Hepatocyte (in vitro differentiated cells): ENCODE data around the gene ACCSL. TPM values are rescaled to one million over a fixed set of nuclear protein-coding genes. Genes with fewer than 3 reads are reported as not detected.

Experiments used
- DNase-seq: peaks from one replicate; pipeline ENCODE4 v3.0.0-alpha.2; 2016; ENCODE audit warnings: low spot score
- H2AFZ ChIP-seq: fragments of 200-600 bp; sonication (generic); 2 replicates; pipeline ENCODE4 v1.6.0; 2016; ENCODE audit warnings: antibody characterized with exemption, mild to moderate bottlenecking
- H3K27ac ChIP-seq: fragments of 200-600 bp; sonication (generic); 2 replicates; pipeline ENCODE4 v1.5.1; 2016; ENCODE audit warnings: mild to moderate bottlenecking
- H3K27me3 ChIP-seq: fragments of 200-600 bp; sonication (generic); 2 replicates; pipeline ENCODE4 v1.6.1; 2016
- H3K36me3 ChIP-seq: fragments of 200-600 bp; sonication (generic); replicated peaks from 2 replicates; pipeline ENCODE4 v1.5.1; 2016; ENCODE audit warnings: low read depth; ENCODE audit not compliant: insufficient read depth
- H3K4me1 ChIP-seq: fragments of 200-600 bp; sonication (generic); 2 replicates; pipeline ENCODE4 v1.5.1; 2016; ENCODE audit warnings: mild to moderate bottlenecking, moderate library complexity; ENCODE audit not compliant: insufficient read depth
- H3K4me2 ChIP-seq: fragments of 200-600 bp; sonication (generic); 2 replicates; pipeline ENCODE4 v1.6.0; 2016
- H3K4me3 ChIP-seq: fragments of 200-600 bp; sonication (generic); 2 replicates; pipeline ENCODE4 v1.5.1; 2016; ENCODE audit warnings: mild to moderate bottlenecking
- H3K79me2 ChIP-seq: fragments of 200-600 bp; sonication (generic); 2 replicates; pipeline ENCODE4 v1.6.0; 2017; ENCODE audit warnings: mild to moderate bottlenecking
- H3K9me2 ChIP-seq: fragments of 200-600 bp; sonication (generic); replicated peaks from 2 replicates; pipeline ENCODE4 v1.6.0; 2017; ENCODE audit warnings: mild to moderate bottlenecking; ENCODE audit not compliant: insufficient read depth
- H3K9me3 ChIP-seq: fragments of 200-600 bp; sonication (generic); 2 replicates; pipeline ENCODE4 v1.5.1; 2016; ENCODE audit warnings: low read depth, mild to moderate bottlenecking
- H4K20me1 ChIP-seq: fragments of 200-600 bp; sonication (generic); 2 replicates; pipeline ENCODE4 v1.6.0; 2016; ENCODE audit warnings: mild to moderate bottlenecking; ENCODE audit not compliant: insufficient read depth, poor library complexity, severe bottlenecking
- CTCF ChIP-seq: fragments of 200-600 bp; sonication (generic); IDR thresholded peaks from 2 replicates; pipeline ENCODE4 v1.5.1; 2016; ENCODE audit warnings: antibody characterized with exemption, mild to moderate bottlenecking; ENCODE audit not compliant: poor library complexity
- EZH2 ChIP-seq: fragments of 200-600 bp; sonication (generic); IDR thresholded peaks from 2 replicates; pipeline ENCODE4 v1.6.1; 2016; ENCODE audit warnings: antibody characterized with exemption, mild to moderate bottlenecking, borderline replicate concordance
- EZH2phosphoT487 ChIP-seq: fragments of 200-600 bp; sonication (generic); IDR thresholded peaks from one replicate; pipeline ENCODE4 v1.6.1; 2018; ENCODE audit warnings: antibody characterized with exemption, mild to moderate bottlenecking, low read depth, moderate library complexity; ENCODE audit not compliant: unreplicated experiment, severe bottlenecking
- WGBS: methylation state at CpG from one replicate; pipeline ENCODE4 v1.1.6; 2016; ENCODE audit warnings: low lambda C conversion rate; ENCODE audit errors: missing lambda C conversion rate; 5-methylcytosine and 5-hydroxymethylcytosine counted together
- polyA plus RNA-seq: library from polyadenylated mRNA; unstranded; fragments of >200 nt; fragmentation: Nextera tagmentation; extraction: Ambion mirVana; gene quantifications from 2 replicates; pipeline ENCODE4 v1.2.1, GENCODE V29; 2016
- total RNA-seq: library from RNA; depleted of rRNA; stranded (reverse); fragments of >200 nt; gene quantifications from 2 replicates; pipeline ENCODE4 v1.2.3, GENCODE V29; 2014

The ACCSL gene
- total and polyA plus RNA-seq, 2 experiments from 2014 or later, result not detected

DNA sequence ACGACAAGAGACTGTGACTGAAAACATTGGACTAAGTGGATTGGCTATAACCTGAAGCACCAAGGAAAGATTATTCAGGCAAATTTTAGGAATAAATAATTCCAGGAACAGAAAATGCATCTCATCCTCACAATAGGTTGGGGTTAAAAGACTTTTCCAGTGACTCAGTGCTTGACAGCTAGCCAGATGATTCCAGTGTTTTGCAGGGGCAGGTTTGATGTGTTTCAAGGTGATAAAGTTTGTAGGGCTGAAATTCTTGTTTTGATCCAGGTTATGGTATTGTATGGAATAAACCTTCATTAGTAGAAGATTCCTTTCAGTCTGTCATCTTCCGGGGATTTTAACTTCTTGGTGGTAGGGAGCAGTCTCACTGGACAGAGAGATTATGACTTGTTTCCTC is 50.0 kb downstream of the ACCSL start:
- Histone ChIP-seq H3K36me3 (no peaks in the 10 kb centered on the region), H3K4me2 (no peak overlapping the region), H3K27me3 (no peaks in the 10 kb centered on the region)

GRCh38 chr11:44101098-44101497 is 53.3 kb downstream of the ACCSL start:
- no peaks in the 10 kb centered on the region for H3K27me3 ChIP-seq
- peaks cover 73% of the 10 kb centered on the region for H3K79me2 ChIP-seq
- 97% methylated on average over 2 of the region's 2 CpGs for WGBS
- H4K20me1 ChIP-seq, result peaks cover 25% of the 10 kb centered on the region
- no peaks in the 10 kb centered on the region for H3K9me3 ChIP-seq
- no peak overlapping the region for H3K27ac ChIP-seq
- H3K4me1 ChIP-seq, result peaks cover 7% of the 10 kb centered on the region
- no peaks in the 10 kb centered on the region for H3K9me2 ChIP-seq
- H3K4me3 ChIP-seq, result no peak overlapping the region
- no peaks in the 10 kb centered on the region for H3K36me3 ChIP-seq
- H2AFZ ChIP-seq, result no peak overlapping the region
- TF ChIP-seq CTCF, result no peak
- TF ChIP-seq EZH2phosphoT487, result no peak
- no peak for TF ChIP-seq EZH2
- H3K4me2 ChIP-seq, result no peak overlapping the region
- DNase-seq, result no peak

More for the DNA sequence above, 50.0 kb downstream of the ACCSL start:
- H2AFZ ChIP-seq, result no peak overlapping the region
- no peak for DNase-seq
- no peak overlapping the region for H3K4me3 ChIP-seq
- no peaks in the 10 kb centered on the region for H3K9me3 ChIP-seq
- H3K27ac ChIP-seq, result no peak overlapping the region
- H4K20me1 ChIP-seq, result peaks cover 25% of the 10 kb centered on the region
- WGBS, result 93% methylated on average over 2 of the region's 2 CpGs
- H3K4me1 ChIP-seq, result peaks cover 7% of the 10 kb centered on the region
- TF ChIP-seq CTCF, result no peak
- no peak for TF ChIP-seq EZH2phosphoT487
- TF ChIP-seq EZH2, result no peak
- peaks cover 67% of the 10 kb centered on the region for H3K79me2 ChIP-seq
- no peaks in the 10 kb centered on the region for H3K9me2 ChIP-seq

DNA sequence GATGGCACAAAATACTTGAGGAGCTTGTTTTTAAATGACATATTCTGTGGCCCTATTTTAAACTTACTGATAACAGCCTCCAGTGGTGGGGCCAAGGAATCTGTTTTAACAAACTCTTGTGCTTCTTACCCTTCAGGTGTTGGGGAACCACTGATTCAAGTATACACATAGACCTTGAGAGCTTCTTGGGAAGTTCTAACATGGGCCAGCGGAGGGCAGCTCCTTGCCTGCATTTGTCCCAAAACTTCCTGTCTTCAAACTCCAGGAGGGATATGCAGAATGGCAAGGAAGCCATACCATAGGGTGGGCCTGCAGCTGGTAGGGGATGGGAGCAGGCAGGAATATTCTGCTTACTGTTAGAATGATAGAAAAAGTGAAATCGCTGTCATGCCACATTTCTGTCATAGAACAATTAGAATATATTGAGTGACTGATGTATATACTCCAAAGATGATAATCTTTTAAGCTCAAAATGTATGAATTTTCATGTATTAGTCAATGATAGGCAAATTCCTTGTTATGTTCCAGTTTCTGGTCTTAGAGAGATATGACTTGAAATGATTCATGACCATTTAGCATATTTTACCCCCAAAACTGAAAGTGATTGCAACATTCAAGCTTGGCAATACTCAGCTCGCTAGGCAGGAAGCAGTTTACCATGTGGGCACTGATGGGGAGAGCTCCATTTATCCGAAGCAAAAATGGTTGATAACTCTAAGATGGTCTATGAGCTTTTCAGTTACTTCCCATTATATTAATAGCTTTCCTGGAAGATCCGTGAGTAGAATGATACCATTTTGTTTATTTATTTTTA is 56.9 kb downstream of the ACCSL start:
- DNase-seq, result no peak
- Histone ChIP-seq H3K79me2 (peaks cover 37% of the 10 kb centered on the region), H3K4me2 (no peak overlapping the region), H3K4me3 (no peak overlapping the region), H3K27ac (no peak overlapping the region), H2AFZ (no peak overlapping the region), H3K9me2 (no peaks in the 10 kb centered on the region), H3K9me3 (no peaks in the 10 kb centered on the region), H3K36me3 (no peaks in the 10 kb centered on the region), H3K4me1 (no peaks in the 10 kb centered on the region), H4K20me1 (peaks cover 12% of the 10 kb centered on the region), H3K27me3 (no peaks in the 10 kb centered on the region)
- TF ChIP-seq CTCF (no peak), EZH2 (no peak), EZH2phosphoT487 (no peak)
- WGBS, result 92% methylated on average over 5 of the region's 5 CpGs
